ENCODE measurements around the gene HAGHL. TPM values are rescaled to one million over a fixed set of nuclear protein-coding genes. Genes with fewer than 3 reads are reported as not detected.

The HAGHL gene
- total and polyA plus RNA-seq, 2 of the 8 experiments (the other 6 are each of a cell fraction or from before 2014, with no cell fraction given) = 26.6 to 26.9 TPM

- H3K27me3 ChIP-seq (replicated peaks in 1 of 4; ENCODE audit: control insufficient read depth in 3 of 4, extremely low read depth in 1 of 4, insufficient read depth in 3 of 4, low read length in 3 of 4) = no peaks in the 10 kb centered on the region
- FAIRE-seq (no peak), DNase-seq (ENCODE audit: low read depth in 1 of 2, low spot score in 2 of 2) (no peak)
- H3K4me2 ChIP-seq (ENCODE audit: insufficient read depth in 1 of 2, low read depth in 2 of 2, low read length in 2 of 2) = no peak overlapping the region
- TF ChIP-seq ATF3 (IDR thresholded peaks at IDR 0.05; ENCODE audit: insufficient read depth, low read depth, low read length) = no peak
- no peak for TF ChIP-seq CREB1 (IDR thresholded peaks at IDR 0.05)
- ChIA-PET CTCF (ENCODE audit: partially characterized antibody) (interaction anchor here (0.6 to 1.6 kb wide), 3 partner anchors 18 to 273 kb away, joined by 3 to 7 read pairs (median 4); no protein-coding TSS in a partner anchor), POLR2A (ENCODE audit: partially characterized antibody) (interaction anchor here (1.8 kb wide), 1 partner anchor 52 kb away, joined by 3 read pairs; no protein-coding TSS in a partner anchor)
- H3K27ac ChIP-seq (ENCODE audit: low read depth, low read length) = no peak overlapping the region
- H3K23me2 ChIP-seq (ENCODE audit: low read depth, low read length) = no peaks in the 10 kb centered on the region; the same call in 1 of the 2 replicates
- no peak overlapping the region for H3K56ac ChIP-seq (replicated peaks; ENCODE audit: insufficient read length, low read depth, low read length)
- H3K4me1 ChIP-seq (replicated peaks in 1 of 4; ENCODE audit: control insufficient read depth in 3 of 4, insufficient read depth in 4 of 4, low read length in 3 of 4) = peaks cover 0 to 9% (median 6%) of the 10 kb centered on the region in 4 experiments; a peak in 5 of 7 replicates
- no peak overlapping the region for H3K18ac ChIP-seq (ENCODE audit: extremely low read depth, low read length)
- H4K8ac ChIP-seq (ENCODE audit: extremely low read depth, insufficient read depth, low read length) = no peak overlapping the region
- no peak overlapping the region for H3K23ac ChIP-seq (ENCODE audit: insufficient read length)
- no peak overlapping the region for H2BK12ac ChIP-seq (ENCODE audit: low read depth, low read length)
- H2AFZ ChIP-seq (ENCODE audit: low read length) = no peak overlapping the region
- H4K20me1 ChIP-seq (replicated peaks in 1 of 2; ENCODE audit: control insufficient read depth in 1 of 2, insufficient read depth in 2 of 2, low read length in 2 of 2) = no peaks in the 10 kb centered on the region
- H3K79me1 ChIP-seq (ENCODE audit: low read depth, low read length) = no peaks in the 10 kb centered on the region
- no peak overlapping the region for H3K9ac ChIP-seq (replicated peaks in 1 of 4; ENCODE audit: extremely low read depth in 1 of 4, low read depth in 3 of 4, low read length in 3 of 4)
- H4K5ac ChIP-seq (ENCODE audit: insufficient read length, low read depth, low read length) = no peak overlapping the region
- H4K91ac ChIP-seq (replicated peaks; ENCODE audit: insufficient read length, low read length) = no peak overlapping the region
- H3K79me2 ChIP-seq (ENCODE audit: control insufficient read depth in 1 of 2, insufficient read depth in 2 of 2, low read length in 2 of 2) = no peaks in the 10 kb centered on the region
- H3K36me3 ChIP-seq (ENCODE audit: control insufficient read depth in 2 of 4, insufficient read depth in 4 of 4, low read length in 3 of 4) = no peaks in the 10 kb centered on the region
- H3K4me3 ChIP-seq (ENCODE audit: extremely low read depth in 1 of 4, insufficient read depth in 2 of 4, low read depth in 3 of 4, low read length in 4 of 4) = no peak overlapping the region
- no peak overlapping the region for H3K14ac ChIP-seq (ENCODE audit: insufficient read length)
- no peak overlapping the region for H2BK120ac ChIP-seq (replicated peaks; ENCODE audit: low read depth, low read length)
- H2BK5ac ChIP-seq (ENCODE audit: low read depth, low read length) = no peak overlapping the region
- no peak overlapping the region for H3K4ac ChIP-seq (replicated peaks; ENCODE audit: insufficient read length, low read depth, low read length)
- no CpG with 5 or more reads among the region's 38 CpGs for WGBS, 2 experiments (ENCODE audit: extremely low coverage in 1 of 2, insufficient coverage in 1 of 2, insufficient read length in 1 of 2, insufficient replicate concordance in 2 of 2, low coverage in 1 of 2, low lambda C conversion rate in 2 of 2, missing lambda C conversion rate in 1 of 2)
- no peak overlapping the region for H2BK15ac ChIP-seq (ENCODE audit: low read length)
- no peak overlapping the region for H2BK20ac ChIP-seq (ENCODE audit: low read length)
- no peak overlapping the region for H2AK5ac ChIP-seq (ENCODE audit: low read depth, low read length)
- H3K9me3 ChIP-seq (ENCODE audit: insufficient read depth in 2 of 2, low read depth in 1 of 2, low read length in 1 of 2) = no peaks in the 10 kb centered on the region
Measured at GRCh38 chr16:767743-768235, 40.9 kb downstream of the HAGHL start.

Measured in H1 (cell line).